Measurements from ENCODE around the gene ZNF581.

Gene ZNF581

GRCh38 chr19:55602104-55603001 lies 41.1 kb upstream of the ZNF581 start:
- Histone ChIP-seq H3K27me3 (ENCODE audit: control insufficient read depth, insufficient read depth, low read length) (no peaks in the 10 kb centered on the region), H3K4me1 (ENCODE audit: control insufficient read depth, insufficient read depth, low read length) (peaks cover 25% of the 10 kb centered on the region), H3K9ac (ENCODE audit: low read length) (no peak overlapping the region), H3K9me3 (ENCODE audit: control insufficient read depth, low read length) (no peaks in the 10 kb centered on the region), H3K4me3 (ENCODE audit: low read length) (no peak overlapping the region), H3K36me3 (ENCODE audit: control insufficient read depth, insufficient read depth, low read length) (no peaks in the 10 kb centered on the region)

DNA sequence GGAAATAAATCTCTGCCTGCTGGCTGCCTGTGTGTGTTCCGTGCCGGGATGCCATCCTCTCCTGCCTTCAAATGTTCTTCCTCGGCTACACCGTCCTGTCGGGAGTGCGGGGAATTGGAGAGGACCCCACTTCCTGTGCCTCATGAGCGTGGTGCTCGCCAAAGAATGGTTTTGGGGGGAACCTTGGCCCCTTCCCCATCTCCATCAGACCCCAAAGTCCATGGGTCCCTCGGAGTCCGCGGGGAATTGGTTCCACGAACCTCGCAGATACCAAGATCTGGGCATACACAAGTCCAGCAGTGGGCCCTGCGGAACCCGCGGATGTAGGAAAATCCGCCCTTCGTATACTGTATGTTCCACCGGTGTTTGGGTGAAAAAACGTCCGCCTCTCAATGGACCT lies 40.3 kb upstream of the ZNF581 start:
- no peak overlapping the region for H3K4me3 ChIP-seq (ENCODE audit: low read length)
- H3K36me3 ChIP-seq (ENCODE audit: control insufficient read depth, insufficient read depth, low read length): no peaks in the 10 kb centered on the region
- H3K4me1 ChIP-seq (ENCODE audit: control insufficient read depth, insufficient read depth, low read length): peaks cover 25% of the 10 kb centered on the region

GRCh38 chr19:55603581-55604292 lies 39.7 kb upstream of the ZNF581 start:
- Histone ChIP-seq H3K9me3 (ENCODE audit: control insufficient read depth, low read length) (no peaks in the 10 kb centered on the region), H3K36me3 (ENCODE audit: control insufficient read depth, insufficient read depth, low read length) (no peaks in the 10 kb centered on the region), H3K9ac (ENCODE audit: low read length) (no peak overlapping the region), H3K4me3 (ENCODE audit: low read length) (no peak overlapping the region), H3K27me3 (ENCODE audit: control insufficient read depth, insufficient read depth, low read length) (no peaks in the 10 kb centered on the region), H3K4me1 (ENCODE audit: control insufficient read depth, insufficient read depth, low read length) (peaks cover 25% of the 10 kb centered on the region)

More for the DNA sequence above, 40.3 kb upstream of the ZNF581 start:
- no peaks in the 10 kb centered on the region for H3K27me3 ChIP-seq (ENCODE audit: control insufficient read depth, insufficient read depth, low read length)
- no peak overlapping the region for H3K9ac ChIP-seq (ENCODE audit: low read length)
- H3K9me3 ChIP-seq (ENCODE audit: control insufficient read depth, low read length): no peaks in the 10 kb centered on the region

DNA sequence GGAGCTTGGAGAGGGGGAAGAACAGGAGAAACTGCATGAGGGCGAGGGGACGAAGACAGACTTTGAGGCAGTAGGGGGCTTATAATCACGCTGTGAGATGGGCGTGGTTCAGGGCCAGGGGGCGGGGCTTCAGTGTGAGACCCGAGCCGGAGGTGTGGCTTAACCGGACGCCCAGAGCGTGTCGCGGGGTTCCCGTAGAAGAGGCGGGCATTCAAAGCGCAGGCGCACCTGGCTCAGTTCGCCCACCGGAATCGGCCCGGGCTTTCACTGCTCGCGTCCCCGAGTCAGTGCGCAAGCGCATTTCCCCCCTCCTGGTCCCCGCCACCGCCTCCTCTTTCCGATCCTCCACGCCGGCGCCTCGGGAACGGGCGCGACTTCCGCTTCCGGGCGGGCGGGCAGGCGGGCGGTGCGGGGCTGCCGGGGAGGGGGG lies 38.2 kb upstream of the ZNF581 start:
- no peaks in the 10 kb centered on the region for H3K36me3 ChIP-seq (ENCODE audit: control insufficient read depth, insufficient read depth, low read length)
- no peaks in the 10 kb centered on the region for H3K27me3 ChIP-seq (ENCODE audit: control insufficient read depth, insufficient read depth, low read length)
- peaks cover 25% of the 10 kb centered on the region for H3K4me1 ChIP-seq (ENCODE audit: control insufficient read depth, insufficient read depth, low read length)
- no peaks in the 10 kb centered on the region for H3K9me3 ChIP-seq (ENCODE audit: control insufficient read depth, low read length)
- peak overlapping the region; percentile 91 for H3K9ac ChIP-seq (ENCODE audit: low read length)
- H3K4me3 ChIP-seq (ENCODE audit: low read length): no peak overlapping the region

DNA sequence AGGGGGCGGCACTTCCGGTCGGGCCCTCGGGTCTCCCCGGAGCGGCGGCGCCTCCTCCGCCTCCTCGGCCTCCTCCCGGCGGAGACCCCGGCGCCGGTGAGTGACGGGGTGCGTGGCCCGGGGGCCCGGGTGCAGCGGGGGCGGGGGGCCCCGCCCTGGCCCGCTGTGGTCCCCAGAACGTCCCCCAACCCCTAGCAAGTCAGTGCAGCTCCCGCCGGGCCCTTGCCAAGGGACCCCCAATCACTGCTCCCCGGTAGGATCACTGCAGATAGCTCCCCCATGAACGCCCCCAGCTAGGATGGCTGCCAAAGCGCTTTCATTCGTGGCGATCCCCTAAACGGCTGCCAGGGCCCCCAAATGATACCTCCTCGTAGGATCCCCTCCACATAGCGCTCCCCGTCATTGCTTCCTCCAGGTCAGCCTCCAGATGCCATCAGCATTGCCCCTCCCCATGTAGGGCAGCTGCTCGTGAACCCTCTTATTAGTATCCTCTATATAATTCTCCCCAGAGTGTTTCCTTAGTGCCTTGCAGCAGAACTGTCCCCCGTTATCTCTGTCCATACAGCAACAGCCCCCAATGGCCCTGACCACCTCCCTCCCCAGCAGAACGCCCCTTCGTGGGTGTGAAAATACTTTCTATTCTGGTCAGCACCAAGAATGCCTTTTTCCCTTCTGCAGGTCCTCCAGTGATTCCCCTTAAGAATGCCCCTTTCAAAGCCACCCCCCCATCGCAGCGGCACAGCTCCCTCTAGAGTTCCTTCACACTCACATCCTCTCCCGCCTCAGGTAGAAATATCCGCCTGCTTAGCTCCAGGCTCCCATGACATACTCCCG lies 37.6 kb upstream of the ZNF581 start, which contains the start of gene ZNF865:
Gene ZNF865 (plus strand): TSS at position 11 of the 834 bp plus-strand sequence. CDS start 7,972 bp downstream, outside the sequence.
- H3K4me1 ChIP-seq (ENCODE audit: control insufficient read depth, insufficient read depth, low read length): peaks cover 22% of the 10 kb centered on the region
- peak within 1 kb of the TSS; percentile 93 for H3K4me3 ChIP-seq (ENCODE audit: low read length)

DNA sequence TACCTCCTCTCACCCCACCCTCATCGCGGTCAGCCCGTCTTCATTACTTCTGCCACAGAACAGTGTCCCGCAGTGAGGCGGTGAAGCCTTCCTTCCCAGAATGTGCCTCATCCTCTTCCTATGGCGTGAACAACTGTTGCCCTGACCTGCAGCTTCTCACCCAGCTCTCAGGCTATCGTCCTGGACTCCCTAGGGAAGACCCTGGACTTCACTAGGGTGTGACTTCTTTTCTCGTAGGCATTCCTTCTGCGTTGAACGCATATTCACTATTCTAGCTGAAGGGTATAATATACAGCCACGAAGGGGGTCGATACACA lies 37.0 kb upstream of the ZNF581 start:
- Histone ChIP-seq H3K4me1 (ENCODE audit: control insufficient read depth, insufficient read depth, low read length) (peaks cover 16% of the 10 kb centered on the region), H3K9me3 (ENCODE audit: control insufficient read depth, low read length) (no peaks in the 10 kb centered on the region), H3K9ac (ENCODE audit: low read length) (peak overlapping the region; percentile 91), H3K36me3 (ENCODE audit: control insufficient read depth, insufficient read depth, low read length) (no peaks in the 10 kb centered on the region), H3K4me3 (ENCODE audit: low read length) (peak overlapping the region; percentile 93), H3K27me3 (ENCODE audit: control insufficient read depth, insufficient read depth, low read length) (no peaks in the 10 kb centered on the region)

More for the DNA sequence above, 37.6 kb upstream of the ZNF581 start, which contains the start of gene ZNF865:
- Histone ChIP-seq H3K36me3 (ENCODE audit: control insufficient read depth, insufficient read depth, low read length) (no peaks in the 10 kb centered on the region), H3K9ac (ENCODE audit: low read length) (peak within 1 kb of the TSS; percentile 91), H3K27me3 (ENCODE audit: control insufficient read depth, insufficient read depth, low read length) (no peaks in the 10 kb centered on the region), H3K9me3 (ENCODE audit: control insufficient read depth, low read length) (no peaks in the 10 kb centered on the region)

DNA sequence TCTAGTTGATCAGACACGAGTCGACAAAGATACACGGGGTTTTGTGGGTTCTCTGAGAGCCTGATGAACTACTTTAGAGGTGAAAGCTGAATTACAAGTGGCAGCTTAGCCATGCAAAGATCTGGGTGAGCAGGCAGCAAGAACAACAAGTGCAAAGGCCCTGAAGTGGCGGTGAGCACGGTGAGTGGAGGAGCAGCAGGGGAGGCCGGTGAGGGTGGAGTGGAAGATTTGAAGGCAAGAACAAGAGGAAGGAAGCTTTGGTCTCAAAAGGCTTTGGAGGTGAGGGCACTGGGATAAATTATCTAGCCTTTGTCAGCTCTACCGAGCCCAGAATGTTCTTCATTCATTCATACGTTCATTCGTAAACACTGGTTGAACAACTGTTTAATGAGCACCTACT lies 36.6 kb upstream of the ZNF581 start:
- no peaks in the 10 kb centered on the region for H3K36me3 ChIP-seq (ENCODE audit: control insufficient read depth, insufficient read depth, low read length)
- no peaks in the 10 kb centered on the region for H3K27me3 ChIP-seq (ENCODE audit: control insufficient read depth, insufficient read depth, low read length)
- no peaks in the 10 kb centered on the region for H3K9me3 ChIP-seq (ENCODE audit: control insufficient read depth, low read length)
- no peak overlapping the region for H3K4me3 ChIP-seq (ENCODE audit: low read length)
- peaks cover 20% of the 10 kb centered on the region for H3K4me1 ChIP-seq (ENCODE audit: control insufficient read depth, insufficient read depth, low read length)
- H3K9ac ChIP-seq (ENCODE audit: low read length): peak overlapping the region; percentile 91

GRCh38 chr19:55609326-55609725 lies 34.1 kb upstream of the ZNF581 start:
- Histone ChIP-seq H3K36me3 (ENCODE audit: control insufficient read depth, insufficient read depth, low read length) (no peaks in the 10 kb centered on the region), H3K9ac (ENCODE audit: low read length) (no peak overlapping the region), H3K9me3 (ENCODE audit: control insufficient read depth, low read length) (no peaks in the 10 kb centered on the region), H3K4me3 (ENCODE audit: low read length) (no peak overlapping the region), H3K27me3 (ENCODE audit: control insufficient read depth, insufficient read depth, low read length) (no peaks in the 10 kb centered on the region), H3K4me1 (ENCODE audit: control insufficient read depth, insufficient read depth, low read length) (peaks cover 16% of the 10 kb centered on the region)

- H3K4me1 ChIP-seq (ENCODE audit: control insufficient read depth, insufficient read depth, low read length): peaks cover 14% of the 10 kb centered on the region
These were observed 32.0 kb upstream of the ZNF581 start for GRCh38 chr19:55611300-55611982.

DNA sequence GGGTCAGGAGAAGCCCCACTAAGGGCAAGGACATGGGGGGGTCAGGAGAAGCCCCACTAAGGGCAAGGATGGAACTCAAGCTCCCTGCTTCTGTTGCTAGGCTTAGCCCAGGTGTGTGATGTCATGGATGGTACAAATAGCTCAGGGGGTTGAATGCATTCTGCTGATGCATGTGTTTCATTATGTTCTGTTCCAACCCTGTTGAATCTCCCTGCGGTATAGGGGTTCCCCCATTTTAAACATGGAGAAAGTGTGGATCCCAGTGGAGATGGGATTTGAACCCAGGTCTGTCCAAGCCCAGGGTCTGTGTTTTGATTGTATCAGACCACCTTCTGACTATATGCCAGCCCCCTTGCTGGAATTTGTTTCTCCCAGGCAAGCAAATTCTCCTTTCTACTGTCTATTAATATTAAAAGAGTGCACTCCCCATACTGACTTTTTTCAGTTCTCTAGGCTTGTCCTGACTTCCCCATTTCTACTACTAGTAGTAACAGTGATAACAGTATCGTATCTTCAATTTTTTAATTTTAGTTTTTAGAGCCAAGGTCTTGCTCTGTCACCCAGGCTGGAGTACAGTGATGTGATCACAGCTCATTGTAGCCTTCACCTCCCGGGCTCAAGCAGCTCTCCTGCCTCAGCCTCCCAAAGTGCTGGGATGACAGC lies 31.3 kb upstream of the ZNF581 start:
- H3K36me3 ChIP-seq (ENCODE audit: control insufficient read depth, insufficient read depth, low read length): no peaks in the 10 kb centered on the region
- H3K9me3 ChIP-seq (ENCODE audit: control insufficient read depth, low read length): no peaks in the 10 kb centered on the region
- no peak overlapping the region for H3K4me3 ChIP-seq (ENCODE audit: low read length)
- H3K9ac ChIP-seq (ENCODE audit: low read length): no peak overlapping the region
- no peaks in the 10 kb centered on the region for H3K27me3 ChIP-seq (ENCODE audit: control insufficient read depth, insufficient read depth, low read length)
- peaks cover 7% of the 10 kb centered on the region for H3K4me1 ChIP-seq (ENCODE audit: control insufficient read depth, insufficient read depth, low read length)

More at GRCh38 chr19:55611300-55611982, 32.0 kb upstream of the ZNF581 start:
- Histone ChIP-seq H3K9me3 (ENCODE audit: control insufficient read depth, low read length) (no peaks in the 10 kb centered on the region), H3K4me3 (ENCODE audit: low read length) (no peak overlapping the region), H3K9ac (ENCODE audit: low read length) (no peak overlapping the region), H3K36me3 (ENCODE audit: control insufficient read depth, insufficient read depth, low read length) (no peaks in the 10 kb centered on the region), H3K27me3 (ENCODE audit: control insufficient read depth, insufficient read depth, low read length) (no peaks in the 10 kb centered on the region)

DNA sequence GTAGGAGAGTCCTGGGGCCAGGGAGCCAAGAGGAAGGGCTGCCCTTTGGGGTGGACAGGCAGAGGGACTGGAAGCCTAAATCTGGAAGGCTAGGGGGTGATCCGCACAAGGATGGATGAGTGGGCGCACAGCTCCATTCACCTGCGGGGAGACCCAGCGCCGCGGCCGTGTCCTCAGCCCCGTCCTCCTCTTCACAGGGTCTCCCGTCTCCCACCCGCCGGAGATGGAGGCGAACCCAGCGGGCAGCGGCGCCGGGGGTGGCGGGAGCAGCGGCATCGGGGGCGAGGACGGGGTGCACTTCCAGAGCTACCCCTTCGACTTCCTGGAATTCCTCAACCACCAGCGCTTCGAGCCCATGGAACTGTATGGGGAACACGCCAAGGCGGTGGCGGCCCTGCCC lies 30.1 kb upstream of the ZNF581 start:
- H3K9me3 ChIP-seq (ENCODE audit: control insufficient read depth, low read length): no peaks in the 10 kb centered on the region
- no peak overlapping the region for H3K9ac ChIP-seq (ENCODE audit: low read length)
- H3K4me1 ChIP-seq (ENCODE audit: control insufficient read depth, insufficient read depth, low read length): peaks cover 7% of the 10 kb centered on the region
- H3K4me3 ChIP-seq (ENCODE audit: low read length): no peak overlapping the region
- H3K27me3 ChIP-seq (ENCODE audit: control insufficient read depth, insufficient read depth, low read length): no peaks in the 10 kb centered on the region
- peaks cover 4% of the 10 kb centered on the region for H3K36me3 ChIP-seq (ENCODE audit: control insufficient read depth, insufficient read depth, low read length)
